Measurements from ENCODE around the gene STON2. TPM values are rescaled to one million over a fixed set of nuclear protein-coding genes. Genes with fewer than 3 reads are reported as not detected.

STON2 gene
- total and polyA plus RNA-seq, 4 donors = 3.1 to 27.6 (median 15.2) TPM

GRCh38 chr14:81319314-81319713 lies 80.8 kb downstream of the STON2 start:
- Histone ChIP-seq H3K4me3 (no peak overlapping the region), H3K27me3 (ENCODE audit: control insufficient read depth in 3 of 3, insufficient read depth in 3 of 3, low read length in 2 of 3) (no peaks in the 10 kb centered on the region), H3K27ac (ENCODE audit: low read depth in 1 of 2, low read length in 1 of 2) (no peak overlapping the region), H3K4me1 (ENCODE audit: control insufficient read depth in 5 of 5, insufficient read depth in 5 of 5, low read length in 5 of 5) (peaks cover 0 to 5% (median 0%) of the 10 kb centered on the region in 5 donors), H3K9ac (ENCODE audit: insufficient read depth in 1 of 2, low read length in 2 of 2) (no peak overlapping the region), H3K9me3 (ENCODE audit: control insufficient read depth in 4 of 4, insufficient read depth in 3 of 4, low read length in 3 of 4) (no peaks in the 10 kb centered on the region), H3K36me3 (ENCODE audit: control insufficient read depth in 4 of 4, insufficient read depth in 4 of 4, low read length in 4 of 4) (no peaks in the 10 kb centered on the region)
- TF ChIP-seq CTCF (IDR thresholded peaks at IDR 0.05; ENCODE audit: control extremely low read depth, extremely low read depth) = no peak
- ATAC-seq (ENCODE audit: insufficient read depth, low FRiP score) = no peak
- DNase-seq = no peak
- 93 to 94% methylated on average over 2 of the region's 2 CpGs for WGBS, 2 donors

- DNase-seq (no peak), ATAC-seq (ENCODE audit: insufficient read depth, low FRiP score) (no peak)
- Histone ChIP-seq H3K9me3 (ENCODE audit: control insufficient read depth in 4 of 4, insufficient read depth in 3 of 4, low read length in 3 of 4) (peaks cover 0 to 2% (median 0%) of the 10 kb centered on the region in 4 donors), H3K9ac (ENCODE audit: insufficient read depth in 1 of 2, low read length in 2 of 2) (no peak overlapping the region), H3K36me3 (ENCODE audit: control insufficient read depth in 4 of 4, insufficient read depth in 4 of 4, low read length in 4 of 4) (no peaks in the 10 kb centered on the region), H3K4me1 (ENCODE audit: control insufficient read depth in 5 of 5, insufficient read depth in 5 of 5, low read length in 5 of 5) (peaks cover 0 to 9% (median 4%) of the 10 kb centered on the region in 5 donors), H3K27me3 (ENCODE audit: control insufficient read depth in 3 of 3, insufficient read depth in 3 of 3, low read length in 2 of 3) (no peaks in the 10 kb centered on the region), H3K4me3 (no peak overlapping the region), H3K27ac (ENCODE audit: low read depth in 1 of 2, low read length in 1 of 2) (no peak overlapping the region)
- 48 to 65% methylated on average over 5 of the region's 5 CpGs for WGBS, 2 donors
- TF ChIP-seq CTCF (IDR thresholded peaks at IDR 0.05; ENCODE audit: control extremely low read depth, extremely low read depth) = no peak
Measured at GRCh38 chr14:81315341-81315740, 84.8 kb downstream of the STON2 start.

- DNase-seq (no peak), ATAC-seq (ENCODE audit: insufficient read depth, low FRiP score) (no peak)
- Histone ChIP-seq H3K9me3 (ENCODE audit: control insufficient read depth in 4 of 4, insufficient read depth in 3 of 4, low read length in 3 of 4) (peaks cover 0 to 2% (median 0%) of the 10 kb centered on the region in 4 donors), H3K27ac (ENCODE audit: low read depth in 1 of 2, low read length in 1 of 2) (no peak overlapping the region), H3K36me3 (ENCODE audit: control insufficient read depth in 4 of 4, insufficient read depth in 4 of 4, low read length in 4 of 4) (no peaks in the 10 kb centered on the region), H3K4me1 (ENCODE audit: control insufficient read depth in 5 of 5, insufficient read depth in 5 of 5, low read length in 5 of 5) (peaks cover 0 to 9% (median 4%) of the 10 kb centered on the region in 5 donors), H3K4me3 (no peak overlapping the region), H3K27me3 (ENCODE audit: control insufficient read depth in 3 of 3, insufficient read depth in 3 of 3, low read length in 2 of 3) (no peaks in the 10 kb centered on the region), H3K9ac (ENCODE audit: insufficient read depth in 1 of 2, low read length in 2 of 2) (no peak overlapping the region)
- 77 to 85% methylated on average over 4 of the region's 4 CpGs for WGBS, 2 donors
- TF ChIP-seq CTCF (IDR thresholded peaks at IDR 0.05; ENCODE audit: control extremely low read depth, extremely low read depth) = no peak
Measured at GRCh38 chr14:81314443-81315175, 85.5 kb downstream of the STON2 start.
